Activated CD4-positive, alpha-beta T cell treated with anti-CD3 and anti-CD28 coated beads, Interleukin-2, amount 10 ng/mL, durations not matched to agents 7 days and 5 days (primary cell): ENCODE data around the gene NPHP4. TPM values are rescaled to one million over a fixed set of nuclear protein-coding genes. Genes with fewer than 3 reads are reported as not detected.

Source experiments
- CTCF ChIA-PET: fragments of 350-600 bp; sonication (Branson Sonifier 250); formaldehyde crosslinking; loops from one replicate; lab custom pipeline; 2021; ENCODE audit warnings: antibody characterized with exemption; lab: Charles Lee
- POLR2A ChIA-PET: fragments of 350-600 bp; sonication (Branson Sonifier 250); formaldehyde crosslinking; loops from one replicate; lab custom pipeline; 2021; ENCODE audit warnings: antibody characterized with exemption; lab: Charles Lee
- DNase-seq: peaks from one replicate; pipeline ENCODE4 v3.0.0-alpha.2; 2020
- H3K27ac Mint-ChIP-seq: one replicate; pipeline ENCODE4 v1.8.0; 2021; ENCODE audit warnings: mild to moderate bottlenecking, moderate library complexity, mixed read lengths
- H3K27me3 Mint-ChIP-seq: one replicate; pipeline ENCODE4 v1.8.0; 2021; ENCODE audit warnings: mixed read lengths
- H3K36me3 Mint-ChIP-seq: one replicate; pipeline ENCODE4 v1.8.0; 2021; ENCODE audit warnings: low read depth, mixed read lengths
- H3K4me1 Mint-ChIP-seq: one replicate; pipeline ENCODE4 v1.8.0; 2021; ENCODE audit warnings: mixed read lengths
- H3K4me3 Mint-ChIP-seq: one replicate; pipeline ENCODE4 v1.8.0; 2021; ENCODE audit warnings: mild to moderate bottlenecking, moderate library complexity, mixed read lengths
- H3K9me3 Mint-ChIP-seq: one replicate; pipeline ENCODE4 v1.8.0; 2021; ENCODE audit warnings: mixed read lengths
- total RNA-seq, 2 experiments: library from RNA; stranded (reverse); gene quantifications; one replicate each; pipeline ENCODE4 v1.2.3, GENCODE V29; 2021

The NPHP4 gene
- total RNA-seq, 2 experiments from 2014 or later, result 14.6 to 16.1 TPM

DNA sequence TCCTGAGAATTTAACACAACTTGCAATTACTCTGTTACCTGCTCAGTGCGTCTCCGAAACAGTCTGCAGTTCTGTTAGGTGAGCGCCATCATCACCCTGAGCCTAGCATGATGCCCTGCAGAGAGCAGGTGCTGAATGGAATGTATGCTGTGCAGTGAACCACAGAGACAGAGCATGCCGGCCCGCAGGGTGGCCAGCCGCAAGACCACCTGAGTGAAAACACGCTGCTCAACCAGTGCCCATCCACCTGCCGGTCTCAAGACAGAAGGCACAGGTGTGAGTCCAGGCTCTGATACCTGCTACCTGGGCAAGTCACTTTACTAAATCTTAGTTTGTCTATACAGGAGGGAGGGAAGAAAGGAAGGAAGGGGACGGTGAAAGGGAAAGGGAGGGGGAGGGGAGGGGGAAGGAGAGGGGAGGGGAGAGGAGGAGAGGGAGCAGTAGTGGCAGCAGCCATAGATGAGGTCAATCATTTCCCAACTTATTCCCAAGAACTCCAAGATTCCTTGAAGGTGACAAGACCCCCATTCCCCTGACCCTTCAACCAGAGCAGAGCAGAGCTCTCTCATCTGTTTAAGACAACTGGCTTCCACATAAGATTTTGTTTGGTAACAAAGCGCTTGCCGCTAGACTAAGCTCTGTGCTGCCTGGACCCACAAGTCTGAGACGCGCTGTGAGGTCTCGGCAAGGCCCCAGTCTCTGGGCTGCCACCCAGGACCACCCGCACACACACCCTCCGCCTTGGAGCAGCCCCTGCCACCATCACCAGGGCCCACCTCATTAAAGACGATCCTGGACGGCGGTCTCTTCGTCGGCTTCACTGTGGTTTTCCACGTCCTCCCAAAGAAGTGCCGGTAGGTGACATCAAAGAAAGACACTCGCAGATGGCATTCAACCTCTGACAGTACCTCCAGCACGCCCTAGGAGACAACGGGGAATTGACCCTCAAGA lies 14.5 kb downstream of the NPHP4 start:
- Mint-ChIP-seq H3K4me3 (no peak overlapping the region), H3K9me3 (no peaks in the 10 kb centered on the region), H3K4me1 (peaks cover 15% of the 10 kb centered on the region), H3K27ac (peak overlapping the region; percentile 82), H3K36me3 (peaks cover 15% of the 10 kb centered on the region), H3K27me3 (no peaks in the 10 kb centered on the region)
- ChIA-PET CTCF (interaction anchor here (0.6 kb wide), 1 partner anchor 48 kb away, joined by 3 read pairs; no protein-coding TSS in a partner anchor), POLR2A (no interaction called here)
- no peak for DNase-seq

DNA sequence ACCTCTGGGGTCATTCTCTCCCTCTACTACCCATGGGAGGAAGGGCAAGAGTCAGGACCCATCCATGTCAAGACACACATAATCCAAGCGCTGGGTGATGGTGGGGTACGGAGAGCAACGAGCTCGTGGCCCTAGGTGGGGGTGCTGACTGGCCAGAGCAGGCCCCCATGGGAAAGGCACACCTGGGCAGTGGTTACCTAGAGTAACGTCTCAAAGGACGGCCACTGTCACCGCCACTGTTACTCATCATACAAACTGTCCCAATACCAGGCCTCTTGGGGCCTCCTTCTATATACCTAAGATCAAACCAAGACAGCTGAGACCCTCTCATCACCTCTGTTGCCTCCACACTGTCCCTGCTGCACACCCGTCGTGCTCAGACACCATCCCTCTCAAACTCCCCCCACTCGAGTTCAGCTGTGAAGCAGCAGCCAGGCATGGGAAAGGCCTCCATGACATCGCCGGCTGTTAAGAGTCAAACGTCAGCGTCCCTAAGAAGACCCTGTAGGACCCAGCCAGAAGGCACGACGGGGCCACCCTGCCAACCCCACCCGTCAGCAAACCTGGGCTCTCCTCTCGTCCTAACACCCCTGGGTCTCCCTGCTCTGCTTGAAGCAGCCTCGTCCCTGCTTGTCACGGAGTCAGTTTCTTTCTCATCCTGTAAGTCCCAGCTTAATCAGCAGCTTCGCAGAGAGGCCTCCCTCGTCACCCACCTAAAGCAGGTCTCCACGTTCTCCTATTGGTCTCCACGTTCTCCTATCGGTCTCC lies 15.3 kb downstream of the NPHP4 start:
- no peak for DNase-seq
- Mint-ChIP-seq H3K36me3 (peaks cover 15% of the 10 kb centered on the region), H3K4me1 (peaks cover 13% of the 10 kb centered on the region), H3K27ac (peak overlapping the region; percentile 82), H3K4me3 (no peak overlapping the region), H3K27me3 (no peaks in the 10 kb centered on the region), H3K9me3 (no peaks in the 10 kb centered on the region)
- CTCF ChIA-PET, result no interaction called here
- POLR2A ChIA-PET, result no interaction called here

GRCh38 chr1:5976231-5976630 lies 16.0 kb downstream of the NPHP4 start:
- Mint-ChIP-seq H3K27me3 (no peaks in the 10 kb centered on the region), H3K4me1 (peaks cover 13% of the 10 kb centered on the region), H3K27ac (no peak overlapping the region), H3K4me3 (no peak overlapping the region), H3K9me3 (no peaks in the 10 kb centered on the region), H3K36me3 (peaks cover 15% of the 10 kb centered on the region)
- ChIA-PET POLR2A (no interaction called here), CTCF (interaction anchor here (1.4 to 2.2 kb wide), 4 partner anchors 9 to 61 kb away, joined by 5 to 6 read pairs (median 6); no protein-coding TSS in a partner anchor)
- DNase-seq, result no peak

- POLR2A ChIA-PET, result interaction anchor here (0.5 kb wide), 1 partner anchor 240 kb away, joined by 3 read pairs; no protein-coding TSS in a partner anchor
- no peak overlapping the region for H3K4me3 Mint-ChIP-seq
- CTCF ChIA-PET, result interaction anchor here (0.7 to 2.3 kb wide), 11 partner anchors 8 to 464 kb away, joined by 3 to 9 read pairs (median 4); partner anchors contain the start of gene NPHP4
- peak; percentile 45 for DNase-seq
- H3K27me3 Mint-ChIP-seq, result no peaks in the 10 kb centered on the region
- peak overlapping the region; percentile 54 for H3K27ac Mint-ChIP-seq
- H3K36me3 Mint-ChIP-seq, result peaks cover 15% of the 10 kb centered on the region
- peaks cover 5% of the 10 kb centered on the region for H3K4me1 Mint-ChIP-seq
- no peaks in the 10 kb centered on the region for H3K9me3 Mint-ChIP-seq
Observed at GRCh38 chr1:5975133-5975880, 16.9 kb downstream of the NPHP4 start.

DNA sequence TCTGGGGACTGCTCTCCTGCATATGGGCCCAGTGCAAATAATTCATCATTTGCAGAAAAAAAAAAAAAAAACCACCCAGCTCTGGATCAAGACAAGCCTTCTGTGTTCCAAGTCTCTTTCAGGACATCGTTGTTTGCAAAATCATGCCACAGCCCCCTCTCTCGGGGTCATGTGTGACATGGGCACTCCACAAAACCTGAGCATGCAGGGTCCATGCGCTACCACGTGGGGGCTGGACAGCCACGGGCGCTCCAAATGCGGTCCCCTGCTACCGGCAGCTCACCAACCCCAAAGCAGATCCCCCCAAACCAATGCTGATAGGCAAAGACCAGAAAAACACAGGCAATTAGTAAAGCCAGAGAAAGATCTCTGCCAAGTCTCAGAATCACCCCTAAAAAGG lies 17.6 kb downstream of the NPHP4 start:
- Mint-ChIP-seq H3K27ac (no peak overlapping the region), H3K4me3 (no peak overlapping the region), H3K27me3 (no peaks in the 10 kb centered on the region), H3K9me3 (no peaks in the 10 kb centered on the region), H3K4me1 (peaks cover 3% of the 10 kb centered on the region), H3K36me3 (peaks cover 15% of the 10 kb centered on the region)
- no peak for DNase-seq
- ChIA-PET CTCF (interaction anchor here (0.7 to 2.3 kb wide), 9 partner anchors 7 to 463 kb away, joined by 3 to 9 read pairs (median 4); partner anchors contain the start of gene NPHP4), POLR2A (no interaction called here)

DNA sequence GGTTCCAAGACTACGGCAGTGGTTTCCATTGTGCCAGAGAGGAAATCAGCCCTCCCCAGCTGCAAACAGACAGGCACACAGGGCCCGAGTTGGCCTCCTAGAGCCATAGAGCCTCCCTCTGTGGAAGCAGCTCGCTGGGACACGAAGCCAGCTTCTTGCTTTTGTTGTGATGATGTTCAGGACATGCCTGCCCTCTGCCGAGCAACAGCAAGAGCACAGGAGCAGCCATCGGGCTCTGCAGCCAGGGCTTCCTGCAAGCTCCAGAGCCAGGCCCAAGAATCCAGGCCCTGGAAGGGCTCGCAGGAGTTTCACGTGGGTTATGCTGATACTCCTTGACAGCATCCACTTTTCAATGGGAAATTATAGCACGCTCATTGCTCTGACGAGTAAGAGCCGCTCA lies 18.5 kb downstream of the NPHP4 start:
- Mint-ChIP-seq H3K4me1 (peaks cover 3% of the 10 kb centered on the region), H3K9me3 (no peaks in the 10 kb centered on the region), H3K27ac (no peak overlapping the region), H3K27me3 (no peaks in the 10 kb centered on the region), H3K4me3 (no peak overlapping the region), H3K36me3 (peaks cover 15% of the 10 kb centered on the region)
- no peak for DNase-seq
- CTCF ChIA-PET, result interaction anchor here (2.2 to 2.3 kb wide), 2 partner anchors 20 to 462 kb away, joined by 5 to 9 read pairs; no protein-coding TSS in a partner anchor
- POLR2A ChIA-PET, result no interaction called here

DNA sequence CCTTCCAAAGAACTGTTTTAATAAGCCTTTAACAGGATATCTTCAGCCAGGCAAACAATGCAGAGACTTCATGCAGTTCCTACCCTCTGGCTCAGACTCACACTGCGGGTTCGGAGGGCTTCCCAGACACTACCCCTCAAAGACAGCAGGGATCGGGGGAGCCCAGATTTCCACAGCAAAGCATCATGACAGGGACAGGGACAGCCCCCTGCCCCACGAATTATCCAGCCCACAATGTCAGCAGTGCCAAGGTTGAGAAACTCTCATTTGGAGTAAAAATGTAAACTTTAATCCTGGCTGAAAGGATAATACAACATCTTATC lies 20.1 kb downstream of the NPHP4 start:
- no peaks in the 10 kb centered on the region for H3K9me3 Mint-ChIP-seq
- H3K4me3 Mint-ChIP-seq, result no peak overlapping the region
- ChIA-PET CTCF (interaction anchor here (0.9 kb wide), 1 partner anchor 11 kb away, joined by 3 read pairs; no protein-coding TSS in a partner anchor), POLR2A (no interaction called here)
- no peak overlapping the region for H3K27ac Mint-ChIP-seq
- H3K27me3 Mint-ChIP-seq, result no peaks in the 10 kb centered on the region
- no peaks in the 10 kb centered on the region for H3K4me1 Mint-ChIP-seq
- DNase-seq, result no peak
- H3K36me3 Mint-ChIP-seq, result peaks cover 5% of the 10 kb centered on the region

- CTCF ChIA-PET, result no interaction called here
- H3K9me3 Mint-ChIP-seq, result no peaks in the 10 kb centered on the region
- peaks cover under 1% of the 10 kb centered on the region for H3K36me3 Mint-ChIP-seq
- H3K4me3 Mint-ChIP-seq, result no peak overlapping the region
- no peaks in the 10 kb centered on the region for H3K4me1 Mint-ChIP-seq
- DNase-seq, result no peak
- POLR2A ChIA-PET, result no interaction called here
- no peaks in the 10 kb centered on the region for H3K27me3 Mint-ChIP-seq
- no peak overlapping the region for H3K27ac Mint-ChIP-seq
Observed at GRCh38 chr1:5971471-5972197, 20.6 kb downstream of the NPHP4 start.

GRCh38 chr1:5970610-5971273 lies 21.5 kb downstream of the NPHP4 start:
- CTCF ChIA-PET, result no interaction called here
- Mint-ChIP-seq H3K4me1 (no peaks in the 10 kb centered on the region), H3K27ac (no peak overlapping the region), H3K4me3 (no peak overlapping the region), H3K9me3 (no peaks in the 10 kb centered on the region), H3K36me3 (no peaks in the 10 kb centered on the region), H3K27me3 (no peaks in the 10 kb centered on the region)
- no peak for DNase-seq
- POLR2A ChIA-PET, result no interaction called here

DNA sequence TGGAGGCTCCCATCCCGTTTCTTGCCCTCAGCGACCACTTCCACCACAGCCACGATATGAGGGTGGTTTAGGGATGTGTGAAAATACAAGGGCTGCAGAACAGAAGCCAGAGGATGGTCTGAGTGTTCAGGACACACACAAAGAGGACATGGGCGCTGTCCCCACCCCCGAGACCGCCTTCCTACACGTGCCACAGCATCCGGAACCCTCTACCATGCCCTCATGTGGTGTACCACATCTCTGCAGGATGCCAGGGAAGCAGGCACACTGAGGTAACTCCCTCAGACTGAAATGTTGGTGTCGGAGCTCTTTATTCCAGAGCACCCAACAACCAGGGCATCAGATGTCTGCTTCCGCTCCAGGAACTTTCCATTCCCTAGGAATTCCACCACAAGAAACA lies 23.1 kb downstream of the NPHP4 start:
- Mint-ChIP-seq H3K27ac (no peak overlapping the region), H3K9me3 (no peaks in the 10 kb centered on the region), H3K4me3 (no peak overlapping the region), H3K27me3 (no peaks in the 10 kb centered on the region), H3K4me1 (no peaks in the 10 kb centered on the region), H3K36me3 (no peaks in the 10 kb centered on the region)
- CTCF ChIA-PET, result no interaction called here
- POLR2A ChIA-PET, result no interaction called here
- DNase-seq, result no peak

DNA sequence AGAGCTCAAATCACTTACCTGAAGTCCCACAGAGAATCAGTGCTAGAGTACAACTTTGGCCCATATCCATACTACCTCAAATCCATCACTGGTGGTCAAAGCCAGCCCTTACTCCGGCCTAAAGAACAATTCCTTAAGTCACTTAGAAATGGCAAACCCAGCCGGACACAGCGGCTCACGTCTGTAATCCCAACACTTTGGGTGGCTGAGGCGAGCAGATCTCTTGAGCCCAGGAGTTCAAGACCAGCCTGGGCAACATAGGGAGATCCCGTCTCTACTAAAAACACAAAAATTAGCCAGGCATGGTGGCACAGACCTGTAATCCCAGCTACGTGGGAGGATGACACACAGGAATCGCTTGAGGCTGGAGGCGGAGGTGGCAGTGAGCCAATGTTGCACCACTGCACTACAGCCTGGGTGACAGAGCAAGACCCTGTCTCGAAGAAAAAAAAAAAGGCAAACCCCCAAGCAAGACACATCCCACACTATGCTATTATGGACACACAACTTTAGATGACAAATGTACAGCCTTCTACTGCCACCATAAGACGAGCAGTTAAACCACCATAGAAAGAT lies 24.0 kb downstream of the NPHP4 start:
- CTCF ChIA-PET, result interaction anchor here (1.1 kb wide), 1 partner anchor 12 kb away, joined by 3 read pairs; no protein-coding TSS in a partner anchor
- DNase-seq, result no peak
- H3K9me3 Mint-ChIP-seq, result no peaks in the 10 kb centered on the region

More for the DNA sequence above, 24.0 kb downstream of the NPHP4 start:
- POLR2A ChIA-PET, result no interaction called here
- no peaks in the 10 kb centered on the region for H3K27me3 Mint-ChIP-seq
- H3K27ac Mint-ChIP-seq, result no peak overlapping the region
- no peak overlapping the region for H3K4me3 Mint-ChIP-seq
- H3K4me1 Mint-ChIP-seq, result no peaks in the 10 kb centered on the region
- no peaks in the 10 kb centered on the region for H3K36me3 Mint-ChIP-seq
